Measurements from ENCODE around the gene CD99L2. TPM values are rescaled to one million over a fixed set of nuclear protein-coding genes. Genes with fewer than 3 reads are reported as not detected.

Gene CD99L2
- total RNA-seq, 2 donors from 2014 or later, result 12.3 to 15.4 TPM

DNA sequence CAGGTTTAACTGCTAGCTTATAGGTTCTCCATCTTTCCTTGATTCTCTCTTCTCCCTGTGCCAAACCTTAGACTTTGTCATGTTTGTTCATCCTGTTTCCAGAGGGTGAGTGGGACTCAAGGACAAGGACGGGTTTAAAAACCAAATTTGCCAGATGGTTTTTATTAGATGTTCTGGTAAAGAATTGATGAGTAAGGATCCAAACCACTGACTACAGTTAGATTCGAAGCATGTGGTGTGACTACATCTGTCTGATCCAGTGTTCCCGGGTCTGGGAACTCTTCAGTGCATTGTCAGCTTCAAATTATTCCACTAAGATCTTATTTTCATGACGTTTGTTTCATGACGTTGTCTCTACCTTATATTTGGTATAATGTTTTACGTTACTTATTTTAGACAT is 167.7 kb downstream of the CD99L2 start:
- no peaks in the 10 kb centered on the region for H3K36me3 ChIP-seq
- TF ChIP-seq, protein P1, sequence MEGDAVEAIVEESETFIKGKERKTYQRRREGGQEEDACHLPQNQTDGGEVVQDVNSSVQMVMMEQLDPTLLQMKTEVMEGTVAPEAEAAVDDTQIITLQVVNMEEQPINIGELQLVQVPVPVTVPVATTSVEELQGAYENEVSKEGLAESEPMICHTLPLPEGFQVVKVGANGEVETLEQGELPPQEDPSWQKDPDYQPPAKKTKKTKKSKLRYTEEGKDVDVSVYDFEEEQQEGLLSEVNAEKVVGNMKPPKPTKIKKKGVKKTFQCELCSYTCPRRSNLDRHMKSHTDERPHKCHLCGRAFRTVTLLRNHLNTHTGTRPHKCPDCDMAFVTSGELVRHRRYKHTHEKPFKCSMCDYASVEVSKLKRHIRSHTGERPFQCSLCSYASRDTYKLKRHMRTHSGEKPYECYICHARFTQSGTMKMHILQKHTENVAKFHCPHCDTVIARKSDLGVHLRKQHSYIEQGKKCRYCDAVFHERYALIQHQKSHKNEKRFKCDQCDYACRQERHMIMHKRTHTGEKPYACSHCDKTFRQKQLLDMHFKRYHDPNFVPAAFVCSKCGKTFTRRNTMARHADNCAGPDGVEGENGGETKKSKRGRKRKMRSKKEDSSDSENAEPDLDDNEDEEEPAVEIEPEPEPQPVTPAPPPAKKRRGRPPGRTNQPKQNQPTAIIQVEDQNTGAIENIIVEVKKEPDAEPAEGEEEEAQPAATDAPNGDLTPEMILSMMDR (IDR thresholded peaks at IDR 0.05), result no peak
- no peak for DNase-seq
- intact Hi-C loops (cut with DNase I), result no loop called here
- H3K9me3 ChIP-seq, result no peaks in the 10 kb centered on the region
- H3K9ac ChIP-seq (ENCODE audit: low read depth in 2 of 2, low read length in 2 of 2), result no peak overlapping the region
- no peak overlapping the region for H3K27ac ChIP-seq
- no peaks in the 10 kb centered on the region for H3K4me1 ChIP-seq
- H3K4me3 ChIP-seq, result no peak overlapping the region
- no peaks in the 10 kb centered on the region for H3K27me3 ChIP-seq

DNA sequence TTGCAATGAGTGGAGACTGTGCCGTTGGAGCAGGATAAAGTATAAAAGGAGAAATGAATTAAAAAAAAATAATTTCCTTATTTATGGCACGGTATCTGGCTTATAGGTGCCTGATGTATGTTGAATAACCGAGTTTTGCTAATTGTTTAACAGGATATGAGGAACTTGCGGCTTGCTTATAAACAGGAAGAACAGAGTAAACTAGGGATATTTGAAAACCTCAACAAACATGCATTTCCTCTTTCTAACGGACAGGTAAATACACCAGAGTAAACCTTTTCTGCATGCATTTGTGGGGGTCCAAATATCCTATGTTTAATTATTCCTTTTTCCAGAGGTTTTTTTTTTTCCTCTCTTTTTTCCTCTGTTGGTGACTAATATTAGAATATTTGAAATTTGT is 168.5 kb downstream of the CD99L2 start:
- no peaks in the 10 kb centered on the region for H3K9me3 ChIP-seq
- no peak for DNase-seq
- no peaks in the 10 kb centered on the region for H3K27me3 ChIP-seq
- H3K36me3 ChIP-seq, result no peaks in the 10 kb centered on the region
- H3K4me3 ChIP-seq, result no peak overlapping the region
- no peak overlapping the region for H3K9ac ChIP-seq (ENCODE audit: low read depth in 2 of 2, low read length in 2 of 2)
- H3K27ac ChIP-seq, result no peak overlapping the region
- TF ChIP-seq, protein P1 (IDR thresholded peaks at IDR 0.05), result no peak
- H3K4me1 ChIP-seq, result no peaks in the 10 kb centered on the region
- intact Hi-C loops (cut with DNase I), result no loop called here

DNA sequence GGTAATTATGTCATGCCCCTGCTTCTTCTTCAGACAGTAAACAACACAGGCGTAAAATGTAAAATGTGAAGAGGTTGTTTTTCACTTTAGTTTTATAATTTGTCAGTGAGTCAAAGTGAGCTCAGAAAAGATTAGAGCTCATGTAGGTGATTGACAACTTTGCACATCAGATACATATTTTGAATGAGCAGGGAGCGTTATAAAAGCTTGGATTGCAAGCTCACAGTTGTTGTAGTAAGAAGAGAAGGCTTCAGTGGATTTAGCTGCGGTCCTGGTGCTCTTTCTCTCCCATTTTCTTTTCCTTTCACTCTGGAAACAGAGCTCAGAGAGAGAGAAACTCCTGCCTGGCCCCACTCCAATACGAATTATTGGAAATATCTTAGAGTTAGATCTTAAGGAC is 178.8 kb downstream of the CD99L2 start:
- Histone ChIP-seq H3K36me3 (no peaks in the 10 kb centered on the region), H3K27ac (no peak overlapping the region), H3K9ac (ENCODE audit: low read depth in 2 of 2, low read length in 2 of 2) (no peak overlapping the region), H3K4me3 (no peak overlapping the region), H3K9me3 (no peaks in the 10 kb centered on the region), H3K4me1 (no peaks in the 10 kb centered on the region), H3K27me3 (no peaks in the 10 kb centered on the region)
- intact Hi-C loops (cut with DNase I), result no loop called here
- TF ChIP-seq, protein P1 (IDR thresholded peaks at IDR 0.05), result no peak
- no peak for DNase-seq

Other genes with a start within 250 kb of the CD99L2 start
- 10 to 100 TPM; 19.0 to 21.3 TPM for gene MTMR1, start 205.3 kb downstream of the CD99L2 start, total RNA-seq
- 10 to 100 TPM; 42.0 to 59.0 TPM for gene HMGB3, start 84.7 kb upstream of the CD99L2 start, total RNA-seq